Stimulated activated CD8-positive, alpha-beta memory T cell treated with anti-CD3 and anti-CD28 coated beads, Interleukin-15, amount 100 ng/mL, for 4 hours (primary cell): Measurements from ENCODE around the gene MYO7B.

Source experiments
- DNase-seq, 2 donors: peaks; one replicate each; pipeline ENCODE4 v3.0.0-alpha.2; 2020; ENCODE audit warnings: low read depth in 2 of 2

MYO7B gene

DNA sequence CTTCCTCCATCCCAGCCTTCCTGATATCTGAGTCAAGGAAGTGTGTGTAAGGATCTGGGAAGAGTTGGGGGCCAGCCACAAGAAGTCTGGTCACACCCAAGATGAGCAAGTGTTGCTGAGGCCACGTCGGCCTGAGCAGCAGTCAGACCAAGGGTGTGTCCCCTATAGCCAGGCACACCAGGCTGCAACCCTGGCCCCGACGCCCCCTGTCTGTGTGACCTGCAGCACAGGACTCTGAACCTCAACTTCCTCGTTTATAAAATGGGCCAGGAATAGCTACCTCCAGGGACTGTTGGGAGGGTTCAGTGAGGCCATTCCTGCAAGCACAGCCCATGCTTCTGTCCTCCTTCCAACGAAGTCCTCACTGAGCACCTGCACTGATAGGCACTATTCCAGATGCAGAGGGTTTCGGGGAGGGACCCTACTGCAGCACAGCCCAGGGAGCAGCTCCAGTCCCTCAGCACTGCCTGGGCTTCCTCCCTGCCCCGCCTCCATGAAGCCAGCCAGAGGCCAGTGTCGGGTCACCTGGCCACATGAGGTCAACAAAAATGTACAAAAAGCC, 126.5 kb downstream of the MYO7B start:
- no peak for DNase-seq

DNA sequence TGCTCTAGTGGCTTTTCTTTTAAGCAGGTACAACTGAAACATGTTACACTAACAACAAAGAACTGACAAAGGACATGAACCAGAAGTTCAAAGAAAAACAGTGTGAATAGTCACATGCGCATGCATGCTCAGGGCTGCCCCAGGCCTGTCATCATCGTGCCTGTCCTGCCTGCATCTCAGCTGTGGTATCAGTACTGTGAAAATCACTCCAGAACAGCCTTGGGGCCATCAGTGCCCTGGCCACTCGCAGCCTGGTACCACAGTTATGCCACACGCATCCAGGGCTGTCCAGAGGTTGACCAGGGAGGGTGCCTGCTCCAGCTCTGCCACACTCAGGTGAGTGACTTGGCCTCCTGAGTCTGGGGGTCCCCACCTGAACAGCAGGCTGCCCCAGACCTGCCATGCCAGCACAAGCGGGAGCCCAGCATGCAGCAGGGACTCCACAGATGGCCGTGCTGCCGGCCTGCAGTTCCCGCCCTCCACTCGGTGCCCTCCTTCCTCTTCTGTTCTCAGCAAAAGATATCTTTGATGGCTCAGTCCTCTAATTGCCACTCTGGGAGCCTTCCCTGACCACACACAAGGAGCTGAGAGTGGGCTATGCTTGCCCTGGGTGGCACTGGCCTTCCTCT, 127.6 kb downstream of the MYO7B start:
- DNase-seq = no peak

DNA sequence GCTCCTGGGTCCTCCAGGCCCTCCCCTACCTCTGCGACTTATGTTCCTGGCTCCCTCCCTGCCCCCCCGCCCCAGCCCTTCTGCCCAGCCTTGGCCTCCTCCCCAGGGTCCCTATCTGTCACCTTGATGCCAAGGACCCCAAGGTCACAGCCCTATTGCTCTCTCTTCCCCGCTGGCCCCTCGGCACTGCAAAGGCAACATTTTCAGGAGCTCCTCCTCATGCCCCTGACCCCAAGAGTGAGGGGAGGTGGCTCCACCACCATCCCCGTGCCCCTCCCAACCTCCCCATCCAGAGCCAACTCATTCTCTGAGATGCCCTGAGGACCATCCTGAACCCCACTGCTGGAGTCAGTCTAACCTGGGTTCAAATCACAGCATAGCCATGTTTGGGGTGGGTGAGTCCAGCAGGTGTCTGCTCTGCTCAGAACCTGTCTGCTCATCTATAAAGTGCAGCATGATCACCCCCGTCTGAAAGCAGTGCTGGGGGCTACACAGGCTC, 128.1 kb downstream of the MYO7B start:
- DNase-seq = no peak

DNA sequence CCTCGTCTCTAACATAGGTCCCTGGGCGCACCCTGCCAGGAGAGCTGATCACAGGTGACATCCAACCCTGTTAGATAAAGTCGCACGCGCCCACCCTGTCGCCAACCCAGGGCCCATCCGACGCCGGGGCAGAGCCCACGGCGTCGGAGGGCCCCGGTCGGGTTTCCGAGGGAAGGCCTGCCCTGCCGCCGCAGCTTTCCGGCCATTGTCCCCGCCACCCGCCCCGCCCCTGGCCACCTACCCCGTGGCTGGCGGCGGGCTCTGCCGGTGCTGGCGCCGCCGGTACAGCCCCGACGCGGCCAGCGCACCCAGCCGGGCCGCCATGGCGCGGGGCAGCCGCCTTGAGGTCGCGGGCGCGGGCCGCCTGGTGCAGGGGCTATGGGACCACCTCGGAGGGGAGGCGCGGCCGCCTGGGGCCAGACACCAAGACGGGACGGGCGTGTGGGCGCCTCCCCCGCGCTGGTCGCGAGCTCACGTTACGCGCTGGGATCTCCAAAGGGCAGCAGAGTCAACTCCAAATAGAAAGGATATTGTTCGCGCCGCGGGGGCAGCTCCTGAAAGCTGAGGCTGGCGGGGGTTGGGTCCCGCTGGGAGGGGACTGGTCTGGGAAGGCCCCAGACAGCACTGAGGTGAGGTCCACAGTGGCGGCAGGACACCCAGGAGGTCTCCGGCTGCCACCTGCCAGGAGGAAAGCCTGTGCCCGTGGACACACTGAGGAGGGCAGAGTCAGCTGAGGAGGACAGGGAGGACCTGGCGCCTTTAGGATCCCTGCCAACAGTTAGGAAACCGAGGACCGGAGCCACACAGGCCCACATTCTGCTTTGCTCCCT, 128.8 kb downstream of the MYO7B start:
- DNase-seq = no peak

DNA sequence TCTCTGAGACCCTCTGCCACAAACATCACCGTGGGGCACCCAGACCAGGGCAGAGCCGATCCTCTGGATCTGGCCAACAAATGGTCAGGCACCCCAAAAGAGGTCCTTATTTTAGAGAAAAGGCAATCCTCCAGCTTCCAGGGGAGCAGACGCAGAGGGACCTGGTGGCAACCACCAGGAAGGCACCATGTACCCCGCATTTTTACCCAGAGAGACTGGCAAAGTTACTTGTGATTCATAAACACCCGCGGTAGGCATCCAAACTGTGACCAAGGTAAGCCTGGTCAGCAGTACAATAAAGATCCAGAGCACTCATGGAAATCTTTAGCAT, 129.4 kb downstream of the MYO7B start:
- no peak for DNase-seq

DNA sequence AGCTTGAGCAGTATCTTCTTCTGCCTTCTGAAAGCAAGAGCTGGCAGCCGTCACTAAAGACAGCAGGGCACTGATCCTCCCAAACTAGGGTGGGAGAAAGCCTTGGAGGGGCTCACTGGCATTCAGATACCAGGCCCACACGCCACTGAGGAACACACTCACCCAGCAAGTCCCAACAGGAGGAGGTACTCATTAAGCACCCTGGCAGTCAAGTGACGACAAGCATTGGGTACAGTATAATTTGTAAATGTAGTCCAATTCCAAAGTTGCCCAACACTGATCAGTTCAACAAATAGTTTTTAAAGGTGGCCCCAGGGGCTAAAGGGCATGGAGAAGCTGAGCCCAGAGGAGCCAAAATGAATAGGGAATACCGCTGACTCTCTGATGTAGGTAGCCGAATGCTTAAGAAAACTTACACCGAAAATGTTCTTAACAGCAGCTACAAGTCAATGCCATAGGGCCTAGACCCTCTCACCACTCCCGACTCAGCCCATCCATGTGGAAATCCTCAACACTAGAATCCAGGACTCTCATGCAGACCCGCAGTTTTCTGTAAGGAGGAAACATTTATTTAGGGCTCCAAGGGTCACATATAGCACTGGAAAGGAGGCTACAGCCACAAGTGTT, 129.9 kb downstream of the MYO7B start:
- DNase-seq = no peak

DNA sequence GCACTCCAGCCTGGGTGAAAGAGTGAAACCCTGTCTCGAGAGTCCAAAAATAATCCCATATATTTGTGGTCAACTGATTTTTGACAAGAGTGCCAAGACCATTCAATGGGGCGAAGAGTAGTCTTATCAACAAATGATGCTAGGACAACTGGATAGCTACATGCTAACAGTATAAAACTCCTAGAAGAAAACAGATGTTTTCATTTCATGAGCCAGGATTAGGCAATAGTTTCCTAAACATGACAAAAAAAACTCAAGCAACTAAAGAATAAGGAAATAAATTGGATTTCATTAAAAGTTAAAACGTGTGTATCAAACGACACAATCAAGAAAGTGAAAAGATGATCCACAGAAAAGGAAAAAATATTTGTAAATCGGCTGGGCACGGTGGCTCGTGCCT, 133.6 kb downstream of the MYO7B start:
- DNase-seq = no peak

DNA sequence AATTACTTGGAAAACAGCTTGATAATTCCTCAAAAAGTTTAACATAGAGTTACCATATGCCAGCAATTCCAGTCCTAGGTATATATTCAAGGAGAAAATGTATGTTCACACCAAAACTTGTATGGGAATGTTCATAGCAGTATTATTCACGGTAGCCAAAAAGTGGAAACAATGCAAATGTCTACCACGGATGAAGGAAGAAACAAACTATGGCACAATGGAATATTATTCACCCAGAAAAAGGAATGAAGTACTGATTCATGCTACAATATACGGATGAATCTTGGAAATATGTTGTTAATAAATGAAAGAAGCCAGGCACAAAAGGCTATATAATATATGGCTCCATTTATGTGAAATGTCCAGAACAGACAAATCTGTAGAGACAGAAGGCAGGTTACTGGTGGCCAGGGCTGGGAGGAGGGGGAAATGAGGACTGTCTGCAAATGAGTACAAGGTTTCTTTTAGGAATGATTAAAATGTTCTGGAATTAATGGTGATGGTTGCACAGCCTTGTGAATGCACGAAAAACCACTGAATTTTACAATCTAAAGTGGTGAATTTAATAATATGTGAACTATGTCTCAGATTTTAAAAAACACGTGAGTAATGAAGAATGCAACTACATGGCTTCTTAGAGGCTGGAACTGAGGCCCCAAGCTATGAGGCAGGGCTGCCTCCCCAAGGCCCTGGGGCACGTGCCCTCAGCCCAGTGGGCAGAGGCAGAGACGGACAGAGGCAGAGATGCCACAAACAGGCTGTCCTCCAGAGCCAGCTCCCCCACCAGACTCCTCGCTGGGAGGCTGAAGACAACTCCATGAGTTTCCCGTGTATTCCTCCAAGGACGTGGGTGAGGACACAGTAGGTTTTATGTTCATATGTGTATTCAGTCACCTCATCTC, 134.8 kb downstream of the MYO7B start:
- no peak for DNase-seq

DNA sequence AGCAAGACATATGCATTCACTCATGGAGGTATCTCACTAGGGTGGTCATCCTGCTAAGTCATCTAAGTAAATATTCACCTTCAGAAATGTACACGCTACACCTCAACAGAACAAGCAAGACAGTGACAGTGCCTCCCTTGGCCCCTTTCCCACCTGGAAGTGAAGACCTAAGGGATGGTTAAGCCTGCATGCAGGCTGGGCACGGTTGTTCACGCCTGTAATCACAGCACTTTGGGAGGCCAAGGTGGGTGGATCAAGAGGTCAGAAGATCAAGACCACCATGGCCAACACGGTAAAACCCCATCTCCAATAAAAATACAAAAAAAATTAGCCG, 135.4 kb downstream of the MYO7B start:
- DNase-seq = no peak

DNA sequence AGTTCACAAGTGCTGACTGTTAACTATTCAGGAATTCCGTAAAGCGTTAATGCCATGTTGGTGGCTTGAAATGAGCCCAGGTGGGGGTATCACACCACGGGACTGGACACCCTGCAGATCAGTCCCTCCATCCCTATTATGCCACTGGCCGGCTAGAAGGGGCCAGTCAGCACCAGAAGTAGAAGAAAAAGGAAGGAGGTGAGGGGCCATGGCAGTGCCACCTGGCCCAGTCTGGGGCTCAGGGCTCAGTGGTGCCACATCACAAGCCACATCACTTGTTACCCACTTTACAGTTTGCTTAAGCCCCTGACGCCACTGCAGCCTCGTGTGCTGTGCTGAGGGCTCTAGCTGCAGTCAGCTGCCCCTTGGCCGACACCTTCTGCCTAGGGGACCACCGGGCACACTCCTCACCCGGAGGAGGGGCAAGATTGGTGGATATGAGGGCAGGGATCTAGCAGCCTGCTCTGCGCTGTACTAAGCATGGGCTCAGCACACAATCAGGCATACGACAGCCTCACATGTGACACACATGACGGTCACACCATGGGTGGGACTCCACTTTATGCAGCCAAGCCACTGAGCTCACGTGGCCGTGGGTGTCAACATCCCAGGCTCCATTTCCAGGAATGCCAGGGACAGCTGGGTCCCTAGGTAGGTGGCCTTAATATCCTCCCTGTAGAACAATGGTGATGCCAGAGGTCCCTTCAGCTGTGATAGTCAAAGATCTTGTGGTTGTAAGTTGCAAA, 136.2 kb downstream of the MYO7B start:
- DNase-seq = no peak

DNA sequence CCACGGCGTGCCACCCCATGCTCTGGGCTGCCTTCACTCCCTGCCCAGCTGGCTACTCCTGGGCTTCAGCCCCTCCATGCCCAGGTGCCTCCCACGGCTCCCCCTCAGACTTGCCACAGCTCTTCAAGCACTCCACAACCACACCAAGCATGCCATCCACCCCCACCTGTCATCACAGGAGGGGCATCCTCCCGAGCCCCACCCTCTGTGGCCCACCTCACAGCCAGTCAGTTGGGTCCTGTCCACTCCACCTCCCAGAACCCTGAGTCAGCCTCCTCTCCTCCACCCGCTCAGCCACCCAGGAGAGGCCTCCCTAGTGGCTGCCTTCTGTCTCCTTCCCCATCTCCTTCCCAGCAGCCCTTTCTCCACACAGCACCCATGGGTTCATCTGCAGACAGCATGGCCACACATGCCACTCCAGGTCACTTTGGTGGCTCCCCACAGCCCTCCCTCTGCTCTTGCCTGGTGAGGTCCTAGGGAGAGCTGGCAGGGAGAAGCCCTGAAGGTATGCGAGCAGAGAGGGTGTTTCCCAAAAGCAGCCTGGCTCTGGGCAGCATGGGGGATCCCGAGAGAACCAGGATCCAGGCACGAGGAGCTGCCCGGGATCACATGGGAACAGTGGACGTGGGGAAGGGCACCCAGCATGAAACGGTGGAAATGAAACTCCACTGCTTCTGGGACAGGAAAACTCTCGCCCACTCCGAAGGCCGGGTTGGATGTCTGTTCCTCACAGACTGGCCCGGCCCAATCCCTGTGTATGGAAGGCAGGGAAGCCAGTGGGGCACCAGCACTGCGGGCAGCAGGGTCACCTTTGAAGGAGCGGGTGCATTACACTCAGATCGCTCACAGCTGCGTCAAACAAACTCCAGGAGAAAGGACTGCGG, 137.1 kb downstream of the MYO7B start:
- DNase-seq = no peak

DNA sequence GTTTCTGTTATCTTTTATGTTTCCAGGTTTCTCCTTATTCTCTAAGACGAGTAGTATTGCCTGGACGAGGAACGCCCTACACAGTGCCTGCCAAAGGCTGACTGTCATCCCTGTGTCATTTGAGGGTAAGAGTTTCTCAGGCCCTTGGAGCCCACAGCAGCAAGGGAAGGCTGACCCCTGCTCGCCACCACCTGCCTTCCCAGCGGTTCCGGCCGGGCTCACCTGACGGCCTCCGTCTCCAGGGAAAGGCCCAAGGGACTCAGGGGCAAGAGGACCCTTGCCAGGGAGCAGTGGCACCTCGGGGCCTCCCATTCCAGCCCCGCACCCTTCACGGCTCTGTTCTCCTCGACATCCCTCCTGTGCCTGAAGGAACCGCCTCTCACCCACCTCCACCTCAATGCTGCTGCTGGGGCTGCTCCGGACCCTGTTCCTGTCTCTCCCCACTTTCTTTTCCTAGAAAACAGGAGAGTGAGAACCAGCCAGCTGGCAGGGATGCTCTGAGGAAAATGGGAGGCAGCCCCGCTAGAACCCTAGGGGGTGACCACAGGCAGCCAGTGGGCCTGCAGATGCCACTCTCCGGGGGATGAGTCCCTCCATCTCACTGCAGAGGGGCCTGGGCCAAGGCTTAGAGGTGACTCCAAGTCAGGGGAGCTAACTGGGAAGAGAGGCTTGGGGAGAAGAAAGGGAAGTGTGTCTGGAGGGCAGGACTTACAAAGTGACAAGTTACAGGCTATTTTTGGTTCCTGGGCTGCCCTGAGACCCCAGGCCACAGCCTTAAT, 138.0 kb downstream of the MYO7B start:
- no peak for DNase-seq

DNA sequence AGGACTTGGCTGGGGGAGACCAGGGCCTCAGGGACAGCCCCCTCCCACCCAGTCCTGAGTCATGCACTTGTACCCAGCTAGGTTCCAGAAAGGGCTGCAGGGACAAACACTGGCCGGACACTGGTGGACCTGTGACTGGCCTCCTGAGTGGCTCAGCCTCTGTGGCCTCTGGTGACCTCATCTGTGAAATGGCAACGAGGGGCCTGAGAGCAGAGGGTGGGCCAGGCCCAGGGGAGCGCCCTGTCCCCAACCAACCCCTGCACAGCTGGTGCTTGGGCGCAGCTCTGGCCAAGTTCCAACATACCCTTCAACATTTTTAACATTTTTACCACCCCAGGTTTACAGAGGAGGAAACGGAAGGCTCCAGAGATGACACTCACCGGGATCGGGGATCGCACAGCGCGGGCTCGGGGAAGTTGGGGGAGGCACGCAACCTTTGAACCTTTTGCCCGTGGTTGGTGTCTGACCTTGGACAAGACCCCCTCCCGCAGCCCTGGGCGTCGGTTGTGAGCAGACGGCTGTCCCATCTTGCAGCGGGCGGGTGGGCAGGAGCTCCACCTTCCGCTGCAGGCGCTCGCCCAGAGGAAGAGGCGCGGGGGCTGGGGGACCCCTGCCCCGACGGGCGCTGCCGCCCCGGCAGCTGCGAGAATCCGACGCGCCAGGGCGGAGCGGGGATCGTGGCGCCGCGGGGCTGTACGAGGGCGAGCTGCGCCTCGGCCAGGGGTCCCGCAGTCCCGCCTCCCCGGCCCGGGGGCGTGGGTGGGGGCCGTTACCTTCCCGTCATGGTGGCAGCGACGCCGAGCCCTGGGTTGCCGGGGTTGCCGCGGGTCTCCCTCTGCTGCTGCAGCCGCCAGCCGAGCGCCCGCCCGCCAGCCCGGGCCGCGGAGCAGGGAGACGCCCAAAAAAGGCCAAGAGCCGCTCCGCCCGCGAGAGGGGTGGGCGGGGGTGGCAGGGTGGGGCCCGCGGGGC, 139.0 kb downstream of the MYO7B start:
- DNase-seq = no peak

DNA sequence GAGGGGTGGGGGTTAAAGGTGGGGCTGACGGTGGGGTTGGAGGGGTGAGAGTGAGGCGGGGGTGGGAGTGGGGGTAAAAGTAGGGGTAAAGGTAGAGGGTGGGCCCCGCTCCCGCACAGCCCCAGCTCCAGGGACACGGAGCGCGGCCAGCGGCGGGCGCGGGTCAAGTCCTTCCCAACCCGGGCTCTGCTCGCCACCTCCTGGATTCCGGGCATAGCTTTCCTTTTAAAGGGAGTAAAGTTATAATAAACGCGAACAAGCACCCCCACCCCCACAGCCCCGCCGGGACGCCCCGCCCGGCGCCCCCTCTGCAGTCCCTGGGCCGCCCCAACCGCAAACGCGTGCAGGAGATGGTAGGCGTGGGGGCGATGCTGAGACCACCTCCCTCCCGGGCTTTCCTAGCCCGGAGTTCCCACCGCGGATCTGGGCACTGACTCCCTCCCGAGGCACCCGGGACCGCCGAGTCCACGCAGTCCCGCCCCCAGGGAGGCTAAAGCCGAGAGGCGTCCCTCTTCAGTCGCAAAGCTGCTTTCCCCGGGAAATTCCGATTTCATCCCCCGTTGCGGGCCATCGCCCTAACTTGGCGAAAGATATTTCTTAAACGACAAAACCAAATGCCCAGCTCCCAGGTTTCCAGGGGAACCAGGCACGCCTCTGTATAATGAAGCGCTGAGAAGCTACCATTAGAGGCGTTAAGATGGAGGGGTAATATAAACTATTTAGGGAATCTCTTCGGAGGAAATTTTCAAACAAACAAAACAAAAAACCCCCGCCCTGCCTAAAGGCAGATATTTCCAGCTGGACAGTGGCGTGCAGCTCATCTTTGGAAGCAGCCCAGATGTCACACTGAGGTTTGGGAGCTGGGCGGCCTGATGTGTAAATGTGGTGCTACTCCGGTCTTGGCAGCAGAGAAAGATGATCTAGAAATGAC, 140.1 kb downstream of the MYO7B start, which contains the start of gene LIMS2:
Gene LIMS2 (minus strand): TSS at position 200 of the 931 bp plus-strand sequence. CDS start 506 bp downstream, outside the sequence.
- no peak for DNase-seq

DNA sequence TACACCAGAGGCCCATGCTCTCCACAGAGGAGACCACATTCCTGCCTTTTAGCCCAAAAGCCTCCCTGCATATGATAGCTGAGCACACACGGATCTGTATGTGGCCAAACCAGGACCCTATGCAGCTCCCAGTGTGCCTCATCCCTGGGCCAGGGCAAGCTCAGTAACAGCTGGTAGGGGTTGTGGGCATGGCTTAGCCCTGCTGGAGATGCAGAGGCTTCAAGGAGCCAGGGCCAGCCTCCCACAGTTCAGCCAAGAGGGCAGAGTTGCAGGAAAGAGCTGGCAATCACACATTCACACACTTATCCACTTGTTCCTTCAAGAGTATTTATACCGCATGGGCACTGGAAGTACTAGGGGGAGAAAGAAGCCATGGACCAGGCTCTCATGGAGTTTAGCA, 141.4 kb downstream of the MYO7B start:
- DNase-seq = no peak

DNA sequence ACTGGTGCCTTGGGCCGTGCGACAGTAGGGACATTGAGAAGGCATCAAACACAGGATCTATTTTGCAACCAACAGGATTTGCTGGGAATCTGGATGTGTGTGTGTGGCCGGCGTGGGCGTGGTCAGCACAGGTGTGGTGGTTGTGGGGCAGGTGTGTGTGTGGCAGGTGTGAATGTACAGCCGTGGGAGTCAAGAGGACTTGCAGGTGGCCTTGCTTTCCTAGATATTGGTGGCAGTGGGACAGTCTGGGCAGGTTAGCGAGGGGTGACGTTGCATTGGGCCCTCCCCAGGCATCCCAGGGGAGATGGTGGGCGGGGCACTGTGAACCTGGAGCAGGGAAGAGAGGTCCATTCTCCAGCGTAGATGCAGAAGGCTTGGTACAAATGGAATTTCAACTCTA, 143.0 kb downstream of the MYO7B start:
- DNase-seq = no peak

DNA sequence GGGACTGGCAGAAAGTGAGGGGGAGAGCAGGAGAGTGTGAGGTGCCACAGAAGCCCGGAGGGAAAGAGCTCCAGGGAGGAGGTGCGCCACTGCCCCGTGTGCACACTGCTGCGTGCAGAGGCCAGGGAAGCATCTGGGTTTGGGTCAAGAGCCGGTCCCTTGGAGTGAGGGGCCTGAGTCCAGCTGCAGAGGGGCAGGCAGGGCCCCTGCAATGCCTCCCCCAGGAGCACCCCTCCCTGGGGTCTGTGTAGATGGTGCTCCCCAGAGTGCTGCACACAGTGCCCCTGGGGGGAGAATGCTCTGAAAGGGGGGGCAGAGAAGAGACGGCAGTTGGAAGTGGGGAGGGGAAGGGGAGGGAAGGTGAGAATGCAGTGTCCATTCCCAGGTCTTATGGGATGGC, 143.5 kb downstream of the MYO7B start:
- DNase-seq = no peak
